PFSK-1 (cell line): ENCODE measurements around the gene COL9A3.

Experiments used
- FOXP2 ChIP-seq: optimal IDR thresholded peaks from 2 replicates; pipeline ENCODE3; 2011; ENCODE audit warnings: borderline replicate concordance, control low read depth, inconsistent platforms; ENCODE audit not compliant: insufficient read depth; ENCODE audit errors: extremely low read length, extremely low read depth
- POLR2AphosphoS5 ChIP-seq: IDR thresholded peaks from 2 replicates; pipeline ENCODE4 v1.6.1; 2012; ENCODE audit warnings: low read depth, mild to moderate bottlenecking, control low read depth, low read length, moderate library complexity
- SIN3A ChIP-seq: IDR thresholded peaks from 2 replicates; pipeline ENCODE4 v1.6.1; 2012; ENCODE audit warnings: mild to moderate bottlenecking, low read length, moderate library complexity, borderline replicate concordance; ENCODE audit not compliant: insufficient read depth
- TAF1 ChIP-seq: IDR thresholded peaks from 2 replicates; pipeline ENCODE4 v1.6.1; 2012; ENCODE audit warnings: low read length, control low read depth, borderline replicate concordance; ENCODE audit not compliant: insufficient read depth
- TF ChIP-seq, protein P1 (sequence below), 2 experiments: IDR thresholded peaks; 2 replicates each; pipeline versions ENCODE4 v1.6.1 to v1.8.0; 2011 to 2012; ENCODE audit warnings: low read depth in 2 of 2, low read length in 2 of 2, control low read depth in 1 of 2, inconsistent platforms in 1 of 2, mild to moderate bottlenecking in 1 of 2, moderate library complexity in 1 of 2; ENCODE audit not compliant: insufficient read depth in 1 of 2

COL9A3 gene

DNA sequence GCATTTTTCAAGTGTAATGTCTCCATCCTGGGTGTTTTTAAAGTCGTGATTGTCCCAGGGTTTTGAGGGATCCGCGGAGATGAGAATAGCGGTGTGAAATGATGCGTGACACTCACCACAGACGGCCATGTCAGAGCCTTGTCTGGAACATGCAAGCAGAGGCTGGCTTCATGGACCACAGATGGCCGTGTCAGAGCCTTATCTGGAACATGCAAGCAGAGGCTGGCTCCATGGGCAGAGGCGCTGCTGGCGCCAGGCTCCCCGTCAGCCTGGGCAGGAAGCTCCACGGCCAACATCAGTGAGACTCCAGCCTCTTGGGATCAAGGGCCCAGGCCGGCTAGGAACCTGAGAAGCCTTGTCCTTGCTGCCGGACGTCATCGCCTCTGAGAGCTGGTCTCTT lies 28.2 kb upstream of the COL9A3 start:
- TF ChIP-seq, protein P1, sequence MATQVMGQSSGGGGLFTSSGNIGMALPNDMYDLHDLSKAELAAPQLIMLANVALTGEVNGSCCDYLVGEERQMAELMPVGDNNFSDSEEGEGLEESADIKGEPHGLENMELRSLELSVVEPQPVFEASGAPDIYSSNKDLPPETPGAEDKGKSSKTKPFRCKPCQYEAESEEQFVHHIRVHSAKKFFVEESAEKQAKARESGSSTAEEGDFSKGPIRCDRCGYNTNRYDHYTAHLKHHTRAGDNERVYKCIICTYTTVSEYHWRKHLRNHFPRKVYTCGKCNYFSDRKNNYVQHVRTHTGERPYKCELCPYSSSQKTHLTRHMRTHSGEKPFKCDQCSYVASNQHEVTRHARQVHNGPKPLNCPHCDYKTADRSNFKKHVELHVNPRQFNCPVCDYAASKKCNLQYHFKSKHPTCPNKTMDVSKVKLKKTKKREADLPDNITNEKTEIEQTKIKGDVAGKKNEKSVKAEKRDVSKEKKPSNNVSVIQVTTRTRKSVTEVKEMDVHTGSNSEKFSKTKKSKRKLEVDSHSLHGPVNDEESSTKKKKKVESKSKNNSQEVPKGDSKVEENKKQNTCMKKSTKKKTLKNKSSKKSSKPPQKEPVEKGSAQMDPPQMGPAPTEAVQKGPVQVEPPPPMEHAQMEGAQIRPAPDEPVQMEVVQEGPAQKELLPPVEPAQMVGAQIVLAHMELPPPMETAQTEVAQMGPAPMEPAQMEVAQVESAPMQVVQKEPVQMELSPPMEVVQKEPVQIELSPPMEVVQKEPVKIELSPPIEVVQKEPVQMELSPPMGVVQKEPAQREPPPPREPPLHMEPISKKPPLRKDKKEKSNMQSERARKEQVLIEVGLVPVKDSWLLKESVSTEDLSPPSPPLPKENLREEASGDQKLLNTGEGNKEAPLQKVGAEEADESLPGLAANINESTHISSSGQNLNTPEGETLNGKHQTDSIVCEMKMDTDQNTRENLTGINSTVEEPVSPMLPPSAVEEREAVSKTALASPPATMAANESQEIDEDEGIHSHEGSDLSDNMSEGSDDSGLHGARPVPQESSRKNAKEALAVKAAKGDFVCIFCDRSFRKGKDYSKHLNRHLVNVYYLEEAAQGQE (IDR thresholded peaks at IDR 0.05; ENCODE audit: insufficient read depth in 1 of 2, low read depth in 2 of 2, low read length in 2 of 2), result no peak
- TF ChIP-seq POLR2AphosphoS5, result no peak
- no peak for TF ChIP-seq SIN3A
- no peak for TF ChIP-seq TAF1
- no peak for TF ChIP-seq FOXP2

DNA sequence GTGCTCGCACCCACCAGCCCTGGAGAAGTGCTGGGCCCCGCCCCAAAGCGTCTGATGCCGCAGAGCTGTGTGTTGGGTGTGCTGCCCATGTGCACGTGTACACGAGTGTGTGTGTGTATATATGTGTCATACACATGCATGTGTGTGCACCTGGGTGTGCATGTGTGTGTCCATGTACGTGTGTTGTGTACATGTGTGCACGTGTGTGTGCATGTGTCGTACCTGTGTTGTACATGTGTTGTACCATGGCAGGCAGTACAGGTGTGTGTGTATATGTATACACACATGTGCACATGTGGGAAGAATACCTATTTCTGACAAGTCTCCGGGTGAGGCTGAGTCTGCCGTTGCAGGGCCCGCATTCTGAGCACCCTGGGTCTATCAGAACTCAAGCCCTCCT lies 26.8 kb upstream of the COL9A3 start:
- TF ChIP-seq, protein P1 (IDR thresholded peaks at IDR 0.05; ENCODE audit: insufficient read depth in 1 of 2, low read depth in 2 of 2, low read length in 2 of 2), result no peak
- TF ChIP-seq TAF1 (no peak), FOXP2 (no peak), SIN3A (no peak), POLR2AphosphoS5 (no peak)

DNA sequence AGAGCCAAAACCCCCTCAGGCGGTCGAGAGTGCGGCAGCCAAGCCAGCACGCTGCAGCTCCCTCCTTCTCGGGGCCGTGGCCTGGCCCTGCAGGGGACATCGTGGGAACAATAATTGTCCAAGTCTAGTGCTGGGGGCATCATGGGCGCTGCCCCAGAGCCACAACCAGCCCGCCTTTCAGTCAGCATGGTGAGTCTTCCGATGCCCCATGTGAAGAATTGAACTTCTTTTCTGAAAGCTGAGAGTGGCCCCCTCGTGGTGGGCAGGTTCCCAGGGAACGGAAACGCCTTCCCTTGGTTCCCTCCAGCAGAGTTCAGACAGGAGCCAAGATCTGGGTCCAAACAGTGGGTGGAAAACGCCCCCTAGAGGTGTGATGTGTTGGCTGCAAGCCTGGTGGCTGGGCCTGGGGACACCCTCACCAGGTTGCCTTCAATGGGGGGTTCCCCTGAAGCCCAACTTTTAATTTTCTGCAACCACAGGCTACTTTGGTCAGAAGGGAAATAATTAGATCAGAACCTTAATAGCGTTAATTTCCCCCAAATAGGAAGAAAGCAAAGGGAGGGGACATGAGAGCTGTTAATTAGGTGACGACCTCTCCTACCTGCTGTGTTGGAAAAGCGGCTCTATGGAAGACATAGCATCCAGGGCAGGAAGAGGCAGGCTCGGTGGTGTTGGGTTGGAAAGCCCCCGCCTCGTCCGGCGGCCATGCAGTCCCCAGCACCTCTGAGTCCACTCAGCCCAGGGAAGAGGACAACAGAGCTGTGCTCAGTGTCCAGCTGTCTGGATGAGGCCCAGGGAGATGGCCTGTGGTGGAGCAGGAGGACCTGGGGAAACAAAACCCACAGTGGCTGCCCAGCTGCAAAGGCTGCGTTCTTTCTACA lies 25.3 kb upstream of the COL9A3 start:
- no peak for TF ChIP-seq TAF1
- TF ChIP-seq, protein P1 (IDR thresholded peaks at IDR 0.05; ENCODE audit: insufficient read depth in 1 of 2, low read depth in 2 of 2, low read length in 2 of 2), result no peak
- no peak for TF ChIP-seq FOXP2
- TF ChIP-seq SIN3A, result no peak
- TF ChIP-seq POLR2AphosphoS5, result no peak

DNA sequence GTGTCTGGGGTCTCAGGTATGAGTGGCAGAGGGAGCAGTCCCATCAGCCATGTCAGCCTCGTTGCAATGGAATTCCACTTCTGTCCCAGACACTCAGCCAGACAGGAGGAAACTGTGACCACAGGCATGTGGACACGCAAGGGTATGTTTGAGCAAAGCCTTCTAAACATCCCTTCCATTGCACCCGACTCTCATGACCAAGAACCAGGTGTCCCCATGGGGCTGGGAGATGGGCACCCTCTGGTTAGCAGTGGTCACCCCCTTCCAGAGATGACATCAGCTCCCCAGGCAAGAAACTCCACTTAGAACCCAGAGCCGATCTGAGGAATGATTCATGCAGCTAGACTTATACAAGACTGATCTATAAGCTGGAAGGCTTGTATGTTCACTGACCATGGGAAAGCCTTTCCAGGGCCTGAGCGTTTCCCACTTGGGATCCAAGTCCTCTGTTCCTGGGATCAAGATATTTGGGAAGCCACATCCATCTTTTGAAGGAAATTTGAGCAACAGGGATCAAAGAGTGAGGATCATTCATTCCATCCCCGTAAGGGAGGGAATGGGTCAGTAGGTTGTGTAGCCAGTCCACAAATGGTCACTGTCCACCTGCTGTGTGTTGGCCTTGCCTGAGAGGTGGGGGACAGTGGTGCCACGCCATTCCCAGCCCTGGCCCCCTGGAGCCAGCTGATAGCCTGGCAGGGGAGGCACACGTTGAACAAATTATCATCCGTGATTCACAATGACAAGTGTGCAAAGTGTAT lies 24.5 kb upstream of the COL9A3 start:
- TF ChIP-seq, protein P1 (IDR thresholded peaks at IDR 0.05; ENCODE audit: insufficient read depth in 1 of 2, low read depth in 2 of 2, low read length in 2 of 2), result no peak
- TF ChIP-seq SIN3A (no peak), POLR2AphosphoS5 (no peak), FOXP2 (no peak), TAF1 (no peak)
